IgD-negative memory B cell (primary cell): ENCODE data around the gene AP3S1. TPM values are rescaled to one million over a fixed set of nuclear protein-coding genes. Genes with fewer than 3 reads are reported as not detected.
"Not testable (repeated sequence)": the region's sequence is repeated elsewhere in the genome, so short reads cannot be mapped to it uniquely, and the experiment has no call there.

ENCODE experiments used
- H3K27ac Mint-ChIP-seq, 3 donors: one replicate each; pipeline ENCODE4 v1.8.0; 2020 to 2022; ENCODE audit warnings: mild to moderate bottlenecking in 3 of 3, mixed read lengths in 3 of 3, moderate library complexity in 1 of 3
- H3K27me3 Mint-ChIP-seq: one replicate; pipeline ENCODE4 v1.8.0; 2021; ENCODE audit warnings: mixed read lengths
- H3K36me3 Mint-ChIP-seq: one replicate; pipeline ENCODE4 v1.8.0; 2020; ENCODE audit warnings: mild to moderate bottlenecking, mixed read lengths
- H3K4me1 Mint-ChIP-seq, 3 donors: one replicate each; pipeline ENCODE4 v1.8.0; 2020 to 2022; ENCODE audit warnings: mixed read lengths in 3 of 3, mild to moderate bottlenecking in 1 of 3
- H3K4me3 Mint-ChIP-seq, 4 donors: one replicate each; pipeline ENCODE4 v1.8.0; 2020 to 2022; ENCODE audit warnings: mild to moderate bottlenecking in 4 of 4, mixed read lengths in 4 of 4, moderate library complexity in 3 of 4
- H3K9me3 Mint-ChIP-seq, 3 donors: one replicate each; pipeline ENCODE4 v1.8.0; 2020 to 2021; ENCODE audit warnings: mixed read lengths in 3 of 3, mild to moderate bottlenecking in 1 of 3
- polyA plus RNA-seq: library from polyadenylated mRNA; unstranded; fragments of 300-500 nt; fragmentation: Illumina TruSeq; gene quantifications from one replicate; pipeline ENCODE4 v1.2.3, GENCODE V29; 2021

Gene AP3S1
- polyA plus RNA-seq, 1 donor from 2014 or later: 87.5 TPM

GRCh38 chr5:115869256-115869795, 27.6 kb downstream of the AP3S1 start:
- H3K4me1 Mint-ChIP-seq: peaks cover 5 to 11% (median 7%) of the 10 kb centered on the region in 3 donors
- no peaks in the 10 kb centered on the region for H3K27me3 Mint-ChIP-seq
- H3K36me3 Mint-ChIP-seq: peaks cover 8% of the 10 kb centered on the region
- no peak overlapping the region for H3K4me3 Mint-ChIP-seq
- H3K9me3 Mint-ChIP-seq: no peaks in the 10 kb centered on the region
- H3K27ac Mint-ChIP-seq: no peak overlapping the region

- peaks cover 12% of the 10 kb centered on the region for H3K36me3 Mint-ChIP-seq
- peaks cover 0 to 1% (median 1%) of the 10 kb centered on the region in 3 donors for H3K4me1 Mint-ChIP-seq
- peaks cover 1 to 4% (median 3%) of the 10 kb centered on the region in 3 donors for H3K9me3 Mint-ChIP-seq
- H3K4me3 Mint-ChIP-seq: no peak overlapping the region
- no peak overlapping the region for H3K27ac Mint-ChIP-seq
- H3K27me3 Mint-ChIP-seq: no peaks in the 10 kb centered on the region
Observed at GRCh38 chr5:115872447-115872846, 30.7 kb downstream of the AP3S1 start.

GRCh38 chr5:115873392-115873791, 31.7 kb downstream of the AP3S1 start:
- Mint-ChIP-seq H3K36me3 (peaks cover 12% of the 10 kb centered on the region), H3K9me3 (peaks cover 1 to 6% (median 3%) of the 10 kb centered on the region in 3 donors), H3K4me3 (no peak overlapping the region), H3K4me1 (no peaks in the 10 kb centered on the region), H3K27ac (no peak overlapping the region), H3K27me3 (no peaks in the 10 kb centered on the region)

- Mint-ChIP-seq H3K36me3 (peaks cover 19% of the 10 kb centered on the region), H3K4me1 (no peaks in the 10 kb centered on the region), H3K27me3 (no peaks in the 10 kb centered on the region), H3K4me3 (no peak overlapping the region), H3K9me3 (peaks cover 1 to 6% (median 3%) of the 10 kb centered on the region in 3 donors), H3K27ac (no peak overlapping the region)
Observed at GRCh38 chr5:115875447-115875846, 33.7 kb downstream of the AP3S1 start.

GRCh38 chr5:115877342-115877741, 35.6 kb downstream of the AP3S1 start:
- not testable (repeated sequence) for H3K27me3 Mint-ChIP-seq, H3K9me3 Mint-ChIP-seq, H3K27ac Mint-ChIP-seq, H3K4me3 Mint-ChIP-seq, H3K4me1 Mint-ChIP-seq
- peaks cover 19% of the 10 kb centered on the region for H3K36me3 Mint-ChIP-seq

GRCh38 chr5:115882434-115882833, 40.7 kb downstream of the AP3S1 start:
- H3K4me1 Mint-ChIP-seq, H3K27me3 Mint-ChIP-seq, H3K9me3 Mint-ChIP-seq, H3K27ac Mint-ChIP-seq, H3K4me3 Mint-ChIP-seq: not testable (repeated sequence)
- peaks cover 17% of the 10 kb centered on the region for H3K36me3 Mint-ChIP-seq

GRCh38 chr5:115884704-115885103, 43.0 kb downstream of the AP3S1 start:
- no peaks in the 10 kb centered on the region for H3K9me3 Mint-ChIP-seq
- no peak overlapping the region for H3K27ac Mint-ChIP-seq
- H3K4me1 Mint-ChIP-seq: no peaks in the 10 kb centered on the region
- no peak overlapping the region for H3K4me3 Mint-ChIP-seq
- peaks cover 16% of the 10 kb centered on the region for H3K36me3 Mint-ChIP-seq
- no peaks in the 10 kb centered on the region for H3K27me3 Mint-ChIP-seq

GRCh38 chr5:115885208-115885607, 43.5 kb downstream of the AP3S1 start:
- H3K36me3 Mint-ChIP-seq: peaks cover 11% of the 10 kb centered on the region
- H3K27me3 Mint-ChIP-seq, H3K4me1 Mint-ChIP-seq, H3K4me3 Mint-ChIP-seq, H3K27ac Mint-ChIP-seq, H3K9me3 Mint-ChIP-seq: not testable (repeated sequence)

- no peaks in the 10 kb centered on the region for H3K9me3 Mint-ChIP-seq
- no peak overlapping the region for H3K27ac Mint-ChIP-seq
- no peaks in the 10 kb centered on the region for H3K4me1 Mint-ChIP-seq
- no peaks in the 10 kb centered on the region for H3K27me3 Mint-ChIP-seq
- H3K4me3 Mint-ChIP-seq: no peak overlapping the region
- peaks cover 3% of the 10 kb centered on the region for H3K36me3 Mint-ChIP-seq
Observed at GRCh38 chr5:115888027-115888426, 46.3 kb downstream of the AP3S1 start.

GRCh38 chr5:115892021-115892420, 50.3 kb downstream of the AP3S1 start:
- peaks cover under 1% of the 10 kb centered on the region for H3K36me3 Mint-ChIP-seq
- H3K27ac Mint-ChIP-seq: no peak overlapping the region
- no peaks in the 10 kb centered on the region for H3K4me1 Mint-ChIP-seq
- H3K27me3 Mint-ChIP-seq: no peaks in the 10 kb centered on the region
- H3K9me3 Mint-ChIP-seq: no peaks in the 10 kb centered on the region
- H3K4me3 Mint-ChIP-seq: no peak overlapping the region

GRCh38 chr5:115894342-115894741, 52.6 kb downstream of the AP3S1 start:
- no peak overlapping the region for H3K4me3 Mint-ChIP-seq
- H3K36me3 Mint-ChIP-seq: peaks cover 6% of the 10 kb centered on the region
- H3K27me3 Mint-ChIP-seq: no peaks in the 10 kb centered on the region
- peaks cover 0 to 2% (median 0%) of the 10 kb centered on the region in 3 donors for H3K4me1 Mint-ChIP-seq
- no peaks in the 10 kb centered on the region for H3K9me3 Mint-ChIP-seq
- no peak overlapping the region for H3K27ac Mint-ChIP-seq

GRCh38 chr5:115895821-115896220, 54.1 kb downstream of the AP3S1 start:
- H3K27me3 Mint-ChIP-seq: no peaks in the 10 kb centered on the region
- H3K36me3 Mint-ChIP-seq: peaks cover 6% of the 10 kb centered on the region
- H3K4me3 Mint-ChIP-seq: no peak overlapping the region
- H3K9me3 Mint-ChIP-seq: no peaks in the 10 kb centered on the region
- H3K27ac Mint-ChIP-seq: no peak overlapping the region
- peaks cover 0 to 2% (median 0%) of the 10 kb centered on the region in 3 donors for H3K4me1 Mint-ChIP-seq

- Mint-ChIP-seq H3K27ac (no peak overlapping the region), H3K4me1 (peaks cover 0 to 2% (median 0%) of the 10 kb centered on the region in 3 donors), H3K36me3 (peaks cover 7% of the 10 kb centered on the region), H3K4me3 (no peak overlapping the region), H3K9me3 (no peaks in the 10 kb centered on the region), H3K27me3 (no peaks in the 10 kb centered on the region)
Observed at GRCh38 chr5:115898656-115899055, 56.9 kb downstream of the AP3S1 start.

- Mint-ChIP-seq H3K4me3 (no peak overlapping the region), H3K27me3 (no peaks in the 10 kb centered on the region), H3K36me3 (no peaks in the 10 kb centered on the region), H3K9me3 (no peaks in the 10 kb centered on the region), H3K27ac (no peak overlapping the region), H3K4me1 (peaks cover 0 to 2% (median 0%) of the 10 kb centered on the region in 3 donors)
Observed at GRCh38 chr5:115907177-115907576, 65.4 kb downstream of the AP3S1 start.

GRCh38 chr5:115913623-115914400, 72.1 kb downstream of the AP3S1 start:
- not testable (repeated sequence) for H3K9me3 Mint-ChIP-seq, H3K27ac Mint-ChIP-seq, H3K4me3 Mint-ChIP-seq, H3K4me1 Mint-ChIP-seq, H3K27me3 Mint-ChIP-seq
- H3K36me3 Mint-ChIP-seq: peaks cover 11% of the 10 kb centered on the region

- H3K9me3 Mint-ChIP-seq: peaks cover 0 to 2% (median 0%) of the 10 kb centered on the region in 3 donors
- H3K4me3 Mint-ChIP-seq: no peak overlapping the region
- H3K27me3 Mint-ChIP-seq: no peaks in the 10 kb centered on the region
- H3K36me3 Mint-ChIP-seq: peaks cover 6% of the 10 kb centered on the region
- no peaks in the 10 kb centered on the region for H3K4me1 Mint-ChIP-seq
- no peak overlapping the region for H3K27ac Mint-ChIP-seq
Observed at GRCh38 chr5:115920171-115920725, 78.5 kb downstream of the AP3S1 start.
